HG03103 (cell line): ENCODE measurements around the gene GLT8D2.

Source experiments
- ATAC-seq: cut with Tn5 transposase; IDR thresholded peaks from one replicate; pipeline ENCODE4 v1.9.1; 2021; ENCODE audit warnings: low read depth; ENCODE audit not compliant: unreplicated experiment

Gene GLT8D2

GRCh38 chr12:104006929-104007328 is 43.1 kb downstream of the GLT8D2 start:
- no peak for ATAC-seq

- ATAC-seq: no peak
These were observed 46.4 kb downstream of the GLT8D2 start for GRCh38 chr12:104003596-104003995.

GRCh38 chr12:104002686-104003085 is 47.3 kb downstream of the GLT8D2 start:
- ATAC-seq: no peak

GRCh38 chr12:104000807-104001434 is 49.1 kb downstream of the GLT8D2 start:
- ATAC-seq: no peak

GRCh38 chr12:103998976-103999375 is 51.0 kb downstream of the GLT8D2 start:
- no peak for ATAC-seq

GRCh38 chr12:103997286-103997900 is 52.6 kb downstream of the GLT8D2 start:
- no peak for ATAC-seq

GRCh38 chr12:103996595-103996994 is 53.4 kb downstream of the GLT8D2 start:
- no peak for ATAC-seq

GRCh38 chr12:103994235-103994634 is 55.8 kb downstream of the GLT8D2 start:
- no peak for ATAC-seq

GRCh38 chr12:103986829-103987228 is 63.2 kb downstream of the GLT8D2 start:
- no peak for ATAC-seq

- ATAC-seq: no peak
These were observed 71.5 kb downstream of the GLT8D2 start for GRCh38 chr12:103978384-103978982.

GRCh38 chr12:103975368-103975767 is 74.6 kb downstream of the GLT8D2 start:
- ATAC-seq: no peak

GRCh38 chr12:103973909-103974308 is 76.1 kb downstream of the GLT8D2 start:
- ATAC-seq: no peak

- ATAC-seq: no peak
These were observed 80.6 kb downstream of the GLT8D2 start for GRCh38 chr12:103969391-103969790.

- ATAC-seq: no peak
These were observed 83.3 kb downstream of the GLT8D2 start for GRCh38 chr12:103966736-103967135.

- ATAC-seq: peak; percentile 89
These were observed 84.1 kb downstream of the GLT8D2 start, which contains the start of gene TDG for GRCh38 chr12:103965590-103966504. TDG (plus strand) TSS chr12:103965872; CDS start chr12:103966038, 166 bp downstream.

- ATAC-seq: no peak
These were observed 84.8 kb downstream of the GLT8D2 start for GRCh38 chr12:103965255-103965589.

GRCh38 chr12:103964805-103965204 is 85.2 kb downstream of the GLT8D2 start:
- no peak for ATAC-seq

- no peak for ATAC-seq
These were observed 87.5 kb downstream of the GLT8D2 start for GRCh38 chr12:103962493-103962892.

GRCh38 chr12:103960616-103961227 is 89.3 kb downstream of the GLT8D2 start:
- no peak for ATAC-seq

GRCh38 chr12:103958621-103959020 is 91.4 kb downstream of the GLT8D2 start:
- no peak for ATAC-seq
